ENCODE results near the gene SIRT7. TPM values are rescaled to one million over a fixed set of nuclear protein-coding genes. Genes with fewer than 3 reads are reported as not detected.
A peak's percentile ranks its signal among the peaks of the same experiment; 100 is the strongest.

The SIRT7 gene
- total RNA-seq, 1 donor from 2014 or later: 50.2 TPM

DNA sequence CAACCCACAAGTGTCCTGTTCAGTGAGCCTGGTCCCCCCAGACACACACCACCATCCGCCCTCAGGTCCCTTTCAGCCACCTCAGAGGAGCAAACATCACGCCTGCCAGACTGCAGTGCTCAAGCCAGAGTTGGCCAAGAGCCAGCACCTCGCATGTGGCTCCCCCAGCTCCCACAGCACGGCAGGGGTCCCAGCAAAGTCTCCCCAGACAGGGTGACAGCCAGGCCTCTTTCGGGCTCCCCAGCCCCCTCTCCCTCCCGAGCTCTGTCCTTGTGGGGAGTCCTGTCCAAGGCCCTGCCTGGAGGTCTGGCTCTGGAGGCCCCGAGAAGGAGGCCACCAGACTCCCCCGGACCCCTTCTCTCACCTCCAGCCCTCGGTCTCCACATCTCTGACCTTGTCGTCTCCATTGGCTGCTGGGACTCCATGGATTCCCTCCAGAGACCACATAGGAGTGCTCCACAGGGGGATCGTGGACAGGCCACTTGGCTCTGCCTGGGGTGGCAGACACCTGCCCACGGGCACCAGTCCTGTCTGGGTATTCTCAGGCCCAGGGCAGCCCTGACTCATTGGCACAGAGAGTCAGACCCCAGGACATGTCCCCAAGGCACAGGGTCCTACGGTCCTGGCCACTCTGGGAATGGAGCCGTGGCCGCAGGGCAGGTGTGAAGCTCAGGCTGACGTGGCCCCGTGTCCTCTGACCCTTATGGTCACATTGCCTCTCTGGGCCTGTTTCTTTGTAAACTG is 30.8 kb upstream of the SIRT7 start:
- no peak for DNase-seq (ENCODE audit: low spot score)
- no peak overlapping the region for H3K4me3 Mint-ChIP-seq (ENCODE audit: low read depth)
- no peak overlapping the region for H3K27ac Mint-ChIP-seq
- no peaks in the 10 kb centered on the region for H3K36me3 Mint-ChIP-seq (ENCODE audit: low read depth)
- no peaks in the 10 kb centered on the region for H3K9me3 Mint-ChIP-seq
- H3K27me3 Mint-ChIP-seq (ENCODE audit: low read depth): peaks cover 11% of the 10 kb centered on the region
- no peaks in the 10 kb centered on the region for H3K4me1 Mint-ChIP-seq (ENCODE audit: low read depth)
- intact Hi-C loops (cut with micrococcal nuclease): no loop called here

DNA sequence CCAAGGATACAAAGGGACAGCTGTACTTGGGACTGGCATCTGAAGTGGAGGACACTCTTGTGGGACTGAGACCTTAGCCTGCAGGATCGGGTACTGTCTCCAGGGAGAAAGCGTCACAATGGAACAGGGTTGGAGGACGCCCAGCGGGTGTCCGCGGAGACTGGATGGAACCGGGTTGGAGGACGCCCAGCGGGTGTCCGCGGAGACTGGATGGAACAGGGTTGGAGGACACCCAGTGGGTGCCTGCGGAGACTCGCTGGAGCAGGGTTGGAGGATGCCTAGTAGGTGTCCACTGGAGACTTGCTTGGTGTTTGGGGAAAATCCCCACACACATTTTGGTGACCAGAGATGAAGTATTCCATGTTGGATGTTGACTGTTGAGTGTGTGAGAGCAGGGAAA is 29.2 kb upstream of the SIRT7 start, which contains the start of gene MYADML2:
Gene MYADML2, minus strand, starts transcription at position 45 of the 400 bp plus-strand sequence. CDS start 5,492 bp downstream, outside the sequence.
- no peak for DNase-seq (ENCODE audit: low spot score)
- Mint-ChIP-seq H3K4me3 (ENCODE audit: low read depth) (no peak within 1 kb of the TSS), H3K36me3 (ENCODE audit: low read depth) (no peaks in the 10 kb centered on the region), H3K9me3 (no peaks in the 10 kb centered on the region), H3K4me1 (ENCODE audit: low read depth) (no peaks in the 10 kb centered on the region), H3K27ac (no peak within 1 kb of the TSS), H3K27me3 (ENCODE audit: low read depth) (peaks cover 11% of the 10 kb centered on the region)
- intact Hi-C loops (cut with micrococcal nuclease): no loop called here

DNA sequence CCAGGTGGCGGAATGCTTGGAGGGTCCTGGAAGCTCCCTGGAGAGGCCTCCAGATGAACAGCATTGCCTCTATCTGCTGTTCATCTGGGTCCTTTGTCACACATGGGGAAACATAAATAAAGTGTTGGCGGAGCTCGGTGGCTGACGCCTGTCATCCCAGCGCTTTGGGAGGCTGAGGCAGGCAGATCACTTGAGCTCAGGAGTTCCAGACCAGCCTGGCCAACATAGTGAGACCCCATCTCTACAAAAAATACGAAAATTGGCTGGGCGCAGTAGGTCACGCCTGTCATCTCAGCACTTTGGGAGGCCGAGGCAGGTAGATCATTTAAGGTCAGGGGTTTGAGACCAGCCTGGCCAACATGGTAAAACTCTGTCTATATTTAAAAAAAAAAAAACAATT is 26.9 kb upstream of the SIRT7 start:
- Mint-ChIP-seq H3K4me1 (ENCODE audit: low read depth) (no peaks in the 10 kb centered on the region), H3K27ac (no peak overlapping the region), H3K9me3 (no peaks in the 10 kb centered on the region), H3K27me3 (ENCODE audit: low read depth) (peaks cover 3% of the 10 kb centered on the region), H3K4me3 (ENCODE audit: low read depth) (no peak overlapping the region), H3K36me3 (ENCODE audit: low read depth) (no peaks in the 10 kb centered on the region)
- DNase-seq (ENCODE audit: low spot score): no peak
- intact Hi-C loops (cut with micrococcal nuclease): no loop called here

DNA sequence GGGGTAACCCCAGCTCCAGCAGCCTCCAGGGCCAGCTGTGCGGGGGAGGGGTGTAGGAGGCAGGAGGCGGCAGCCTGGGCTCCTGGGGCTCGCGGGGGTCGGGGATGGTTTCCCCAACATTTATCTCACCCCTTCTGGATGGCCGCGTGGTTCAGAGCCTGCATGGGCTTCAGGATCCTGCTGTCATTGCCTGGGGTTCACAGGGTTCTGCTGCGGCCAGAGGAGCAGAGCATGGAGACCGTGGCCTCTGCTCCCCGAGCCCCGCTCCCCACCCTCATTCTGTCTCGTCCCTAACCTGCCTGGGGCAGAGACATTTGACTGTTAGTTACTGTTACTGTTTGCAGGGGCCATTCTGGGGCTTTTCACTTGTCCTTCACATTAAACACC is 24.2 kb upstream of the SIRT7 start:
- H3K27me3 Mint-ChIP-seq (ENCODE audit: low read depth): peaks cover 2% of the 10 kb centered on the region
- intact Hi-C loops (cut with micrococcal nuclease): no loop called here
- no peak overlapping the region for H3K27ac Mint-ChIP-seq
- no peaks in the 10 kb centered on the region for H3K9me3 Mint-ChIP-seq
- no peak overlapping the region for H3K4me3 Mint-ChIP-seq (ENCODE audit: low read depth)
- no peak for DNase-seq (ENCODE audit: low spot score)
- peaks cover 3% of the 10 kb centered on the region for H3K4me1 Mint-ChIP-seq (ENCODE audit: low read depth)
- H3K36me3 Mint-ChIP-seq (ENCODE audit: low read depth): no peaks in the 10 kb centered on the region

DNA sequence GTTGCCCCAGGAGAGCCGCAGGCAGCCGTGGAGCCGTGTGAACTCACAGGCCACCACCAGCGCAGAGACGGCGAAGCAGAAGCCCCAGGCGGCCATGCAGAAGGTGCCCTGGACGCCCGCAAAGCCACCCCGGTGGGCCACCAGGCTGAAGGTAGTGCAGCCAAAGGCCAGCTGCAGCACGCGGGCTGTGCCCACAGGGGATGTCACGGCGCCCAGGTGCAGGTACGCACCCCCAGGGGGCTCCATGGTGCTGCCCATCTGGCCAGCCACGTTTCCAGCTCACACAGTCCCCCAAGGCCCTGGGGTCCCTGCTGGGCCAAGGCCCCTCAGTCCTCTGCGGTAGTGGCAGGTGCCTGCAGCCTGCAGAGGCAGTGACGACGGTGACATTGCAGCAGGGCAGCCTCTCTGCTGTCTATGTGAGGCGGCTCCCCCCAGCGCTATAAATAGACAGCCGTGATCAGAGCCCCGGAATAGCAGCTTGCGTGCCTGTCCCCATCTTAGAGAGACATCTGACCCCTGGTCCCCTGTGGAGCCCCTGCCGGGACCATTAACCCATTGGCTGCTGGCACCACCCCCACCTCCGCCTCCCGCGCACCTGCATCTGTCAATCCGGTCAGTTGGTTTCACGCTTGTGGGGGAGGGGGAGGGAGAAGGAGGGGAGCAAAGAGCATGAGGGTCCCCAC is 23.6 kb upstream of the SIRT7 start:
- Mint-ChIP-seq H3K27me3 (ENCODE audit: low read depth) (no peaks in the 10 kb centered on the region), H3K27ac (no peak overlapping the region), H3K9me3 (no peaks in the 10 kb centered on the region), H3K4me1 (ENCODE audit: low read depth) (peaks cover 3% of the 10 kb centered on the region), H3K36me3 (ENCODE audit: low read depth) (no peaks in the 10 kb centered on the region), H3K4me3 (ENCODE audit: low read depth) (no peak overlapping the region)
- DNase-seq (ENCODE audit: low spot score): no peak
- intact Hi-C loops (cut with micrococcal nuclease): no loop called here

DNA sequence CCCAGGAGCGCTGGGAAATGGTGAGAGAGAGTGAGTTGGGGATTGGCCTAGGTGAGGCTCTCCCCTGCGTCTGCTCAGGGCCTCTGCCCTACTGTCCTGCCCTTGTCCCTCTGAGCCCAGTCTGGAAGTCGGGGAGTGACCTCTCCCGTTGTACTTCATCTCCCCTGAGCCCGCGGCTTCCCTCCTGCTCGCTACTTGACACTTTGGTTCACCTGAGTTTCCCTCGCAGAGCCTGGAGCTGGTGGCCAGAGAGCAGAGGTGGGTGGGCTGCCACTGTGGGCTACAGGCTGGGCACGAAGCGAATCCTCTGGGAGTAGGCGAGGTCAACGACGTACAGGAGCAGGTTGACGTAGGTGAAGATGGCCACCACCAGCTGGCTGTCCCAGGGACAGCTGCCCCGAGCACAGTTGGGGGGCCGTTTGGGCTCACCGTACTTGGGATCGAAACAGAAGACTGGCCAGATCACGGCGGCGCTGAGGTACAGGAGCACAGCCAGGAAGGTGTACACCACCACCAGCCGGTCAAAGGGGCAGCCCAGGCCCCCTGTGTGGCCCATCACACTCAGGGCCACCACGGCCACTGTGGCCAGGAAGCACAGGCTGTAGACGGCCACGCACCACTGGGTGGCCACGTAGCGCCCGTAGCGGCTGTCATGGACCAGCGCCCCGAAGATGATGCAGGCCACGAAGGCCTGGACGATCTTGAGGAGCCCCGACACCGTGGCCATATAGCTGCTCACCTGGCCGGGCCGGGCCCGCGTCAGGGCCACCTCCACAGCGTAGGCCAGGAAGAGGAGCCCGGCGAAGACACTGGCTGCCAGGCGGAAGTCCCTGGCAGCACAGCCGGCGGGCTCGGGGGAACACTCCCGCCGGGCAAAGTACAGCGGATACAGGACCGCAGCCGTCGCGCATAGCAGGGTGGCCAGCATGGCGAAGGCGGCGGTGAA is 22.8 kb upstream of the SIRT7 start:
- peaks cover 7% of the 10 kb centered on the region for H3K4me1 Mint-ChIP-seq (ENCODE audit: low read depth)
- H3K27me3 Mint-ChIP-seq (ENCODE audit: low read depth): no peaks in the 10 kb centered on the region
- H3K4me3 Mint-ChIP-seq (ENCODE audit: low read depth): no peak overlapping the region
- H3K36me3 Mint-ChIP-seq (ENCODE audit: low read depth): no peaks in the 10 kb centered on the region
- H3K27ac Mint-ChIP-seq: no peak overlapping the region
- H3K9me3 Mint-ChIP-seq: no peaks in the 10 kb centered on the region
- DNase-seq (ENCODE audit: low spot score): no peak
- intact Hi-C loops (cut with micrococcal nuclease): no loop called here

DNA sequence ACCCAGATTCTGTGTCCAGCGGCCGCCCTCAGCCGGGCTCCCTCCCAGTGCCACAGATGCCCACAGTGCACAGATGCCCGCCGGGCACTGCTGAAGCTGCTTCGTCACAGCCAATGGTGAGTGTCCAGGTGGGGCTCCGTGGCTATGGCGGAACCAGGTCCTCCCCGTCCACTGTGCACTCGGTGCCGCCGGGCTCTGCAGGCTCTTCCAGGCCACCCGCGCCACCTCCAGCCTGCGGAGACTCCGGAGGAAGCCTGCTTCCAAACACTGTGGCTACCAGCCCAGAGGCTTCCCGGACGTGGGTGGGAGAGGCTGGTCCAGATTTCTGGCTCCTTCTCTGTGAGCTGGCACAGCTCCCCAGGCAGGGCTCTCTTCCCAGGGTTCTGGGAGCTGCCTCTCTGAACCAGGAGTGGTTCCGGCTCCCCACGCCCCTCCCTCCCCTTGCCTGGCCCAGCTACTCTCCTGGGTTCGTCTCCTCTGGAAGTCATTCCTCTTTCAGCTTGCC is 22.0 kb upstream of the SIRT7 start:
- no peak for DNase-seq (ENCODE audit: low spot score)
- Mint-ChIP-seq H3K9me3 (no peaks in the 10 kb centered on the region), H3K27me3 (ENCODE audit: low read depth) (no peaks in the 10 kb centered on the region), H3K4me1 (ENCODE audit: low read depth) (peaks cover 8% of the 10 kb centered on the region), H3K36me3 (ENCODE audit: low read depth) (peaks cover 4% of the 10 kb centered on the region), H3K4me3 (ENCODE audit: low read depth) (no peak overlapping the region), H3K27ac (no peak overlapping the region)
- intact Hi-C loops (cut with micrococcal nuclease): no loop called here

DNA sequence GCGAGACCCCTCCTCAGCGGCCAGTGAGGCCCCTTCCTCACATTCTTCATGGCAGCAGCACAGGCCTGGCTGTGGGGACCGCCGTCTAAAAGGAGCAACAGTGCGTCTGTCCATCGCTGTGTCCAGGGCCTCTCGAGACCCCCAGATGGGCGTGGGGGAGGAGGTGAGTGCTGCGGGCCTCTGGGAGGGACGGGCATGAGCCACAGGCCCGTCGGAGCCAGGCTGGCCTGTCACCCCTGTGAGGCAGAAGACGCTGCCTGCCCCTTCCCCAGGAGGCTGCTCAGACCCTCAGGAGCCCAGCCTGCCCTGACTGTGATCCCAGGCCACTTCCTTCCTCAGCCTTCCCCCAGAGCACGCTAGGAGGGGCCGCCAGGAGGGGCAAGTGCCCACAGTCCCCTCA is 21.2 kb upstream of the SIRT7 start:
- no peaks in the 10 kb centered on the region for H3K9me3 Mint-ChIP-seq
- DNase-seq (ENCODE audit: low spot score): no peak
- H3K27me3 Mint-ChIP-seq (ENCODE audit: low read depth): no peaks in the 10 kb centered on the region
- intact Hi-C loops (cut with micrococcal nuclease): no loop called here
- no peak overlapping the region for H3K27ac Mint-ChIP-seq
- peaks cover 5% of the 10 kb centered on the region for H3K36me3 Mint-ChIP-seq (ENCODE audit: low read depth)
- H3K4me3 Mint-ChIP-seq (ENCODE audit: low read depth): no peak overlapping the region
- peaks cover 8% of the 10 kb centered on the region for H3K4me1 Mint-ChIP-seq (ENCODE audit: low read depth)

DNA sequence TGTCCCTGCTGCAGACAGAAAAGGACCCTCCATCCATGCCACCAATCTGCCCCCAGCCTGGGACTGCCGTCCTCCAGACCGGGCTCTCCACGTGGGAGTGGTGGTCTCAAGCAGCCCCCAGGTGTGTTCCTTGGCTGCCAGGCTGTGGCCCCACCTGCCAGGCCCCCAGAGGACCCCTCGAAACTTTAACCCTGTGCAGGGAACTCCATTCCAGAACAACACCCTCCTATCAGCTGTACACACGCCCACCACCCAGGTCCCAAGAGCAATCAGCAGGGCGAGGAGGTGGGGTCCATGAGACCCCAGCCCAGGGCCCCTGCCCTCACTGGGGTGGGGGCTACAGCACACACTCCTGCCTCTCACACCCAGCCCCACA is 17.7 kb upstream of the SIRT7 start:
- Mint-ChIP-seq H3K4me3 (ENCODE audit: low read depth) (peak overlapping the region; percentile 87), H3K27ac (peak overlapping the region; percentile 5), H3K27me3 (ENCODE audit: low read depth) (no peaks in the 10 kb centered on the region), H3K36me3 (ENCODE audit: low read depth) (peaks cover 19% of the 10 kb centered on the region), H3K9me3 (no peaks in the 10 kb centered on the region), H3K4me1 (ENCODE audit: low read depth) (peaks cover 12% of the 10 kb centered on the region)
- intact Hi-C loops (cut with micrococcal nuclease): no loop called here
- no peak for DNase-seq (ENCODE audit: low spot score)

DNA sequence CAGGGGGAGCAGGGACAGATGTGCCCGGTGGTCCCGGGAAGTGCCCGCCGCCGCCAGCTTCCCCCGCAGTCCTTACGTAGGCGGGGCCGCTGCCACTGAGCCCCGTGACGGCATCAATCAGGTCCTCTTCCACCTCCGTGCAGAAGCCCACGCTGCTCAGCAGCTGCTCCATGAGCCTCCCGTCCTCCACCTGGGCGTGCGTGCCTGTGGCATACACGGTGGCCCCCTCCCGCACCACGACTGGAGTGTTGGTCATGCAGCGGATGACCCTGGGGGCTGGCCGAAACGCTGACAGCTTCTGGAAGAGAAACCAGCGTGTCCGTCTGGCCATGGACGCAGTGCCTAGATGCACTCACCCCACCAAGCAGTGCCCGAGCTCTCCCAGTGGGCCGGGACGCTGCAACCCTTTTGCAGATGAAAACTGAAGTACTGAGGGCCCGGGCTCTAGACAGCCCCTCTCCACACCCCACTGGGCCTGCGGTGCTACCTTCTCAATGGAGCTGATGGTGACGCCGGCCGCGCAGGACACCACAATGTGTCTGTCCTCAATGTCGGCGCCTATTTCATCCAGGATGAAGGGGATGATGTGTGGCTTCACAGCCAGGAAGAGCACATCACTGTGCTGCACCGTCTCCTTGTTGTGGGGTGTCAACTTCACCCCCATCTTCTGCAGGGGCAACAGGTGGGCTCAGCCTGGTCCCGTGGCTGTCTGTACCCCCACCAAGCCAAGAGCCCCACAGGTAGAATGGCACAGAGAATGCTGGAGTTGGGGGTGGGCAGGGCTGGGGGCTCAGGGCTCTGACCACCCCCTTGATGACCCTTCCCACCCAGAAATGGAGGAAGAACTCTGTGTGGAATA is 17.1 kb upstream of the SIRT7 start:
- H3K4me3 Mint-ChIP-seq (ENCODE audit: low read depth): peak overlapping the region; percentile 87
- DNase-seq (ENCODE audit: low spot score): no peak
- no peaks in the 10 kb centered on the region for H3K27me3 Mint-ChIP-seq (ENCODE audit: low read depth)
- no peaks in the 10 kb centered on the region for H3K9me3 Mint-ChIP-seq
- no peak overlapping the region for H3K27ac Mint-ChIP-seq
- intact Hi-C loops (cut with micrococcal nuclease): no loop called here
- H3K4me1 Mint-ChIP-seq (ENCODE audit: low read depth): peaks cover 12% of the 10 kb centered on the region
- peaks cover 19% of the 10 kb centered on the region for H3K36me3 Mint-ChIP-seq (ENCODE audit: low read depth)

DNA sequence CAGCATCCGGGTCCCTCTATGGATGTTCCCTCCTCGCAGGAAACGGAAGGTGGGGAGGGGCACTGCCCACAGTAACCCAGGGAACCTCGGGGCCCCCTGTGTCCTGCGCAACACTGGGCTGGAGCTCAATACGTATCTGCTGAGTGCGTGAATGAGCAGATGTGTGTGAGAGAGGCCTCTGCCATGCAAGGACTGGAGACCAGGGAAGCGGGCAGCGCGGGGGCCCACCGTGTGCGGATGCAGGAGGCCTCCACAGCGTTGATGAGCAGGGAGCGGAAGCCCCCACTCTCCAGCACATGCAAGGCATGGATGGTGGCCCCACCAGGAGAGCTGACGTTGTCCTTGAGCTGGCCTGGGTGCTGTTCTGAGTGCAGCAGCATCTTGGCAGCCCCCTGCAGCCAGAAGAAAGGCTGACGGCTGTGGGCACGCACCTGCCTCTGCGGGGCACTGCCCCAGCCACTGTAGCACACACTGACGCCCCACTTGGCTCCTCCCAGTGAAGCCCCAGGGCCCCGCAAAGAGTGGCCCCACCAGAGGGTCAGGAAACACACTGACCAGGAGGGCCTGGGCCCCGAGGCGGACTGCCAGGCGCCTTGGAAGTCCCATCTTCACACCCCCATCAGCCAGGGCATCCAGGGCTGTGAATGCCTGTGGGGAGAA is 16.3 kb upstream of the SIRT7 start:
- Mint-ChIP-seq H3K4me3 (ENCODE audit: low read depth) (peak overlapping the region; percentile 37), H3K4me1 (ENCODE audit: low read depth) (peaks cover 12% of the 10 kb centered on the region), H3K9me3 (no peaks in the 10 kb centered on the region), H3K27me3 (ENCODE audit: low read depth) (no peaks in the 10 kb centered on the region), H3K27ac (no peak overlapping the region), H3K36me3 (ENCODE audit: low read depth) (peaks cover 19% of the 10 kb centered on the region)
- intact Hi-C loops (cut with micrococcal nuclease): no loop called here
- no peak for DNase-seq (ENCODE audit: low spot score)

All from activated T-helper 2 cell treated with anti-CD3 and anti-CD28 coated beads, Interferon-gamma antibody, Interleukin-2, Interleukin-4, amounts not matched to agents 10 μg/mL and 5 μg/mL and 100 μg/mL, durations not matched to agents 14 hours and 24 hours and 36 hours (primary cell).